RWPE2 (cell line): ENCODE data around the gene S100A9.

Experiments
- ATAC-seq: fragments of 200-7000 bp; cut with Tn5 transposase; 3 replicates; pipeline ENCODE4 v1.9.1; 2021; ENCODE audit warnings: low read depth
- DNase-seq: peaks from one replicate; pipeline ENCODE4 v3.0.0-alpha.2; 2020; ENCODE audit warnings: low spot score
- H3K27ac ChIP-seq: fragments of 450-650 bp; 2 replicates; pipeline ENCODE4 v1.5.1; 2017; ENCODE audit warnings: mild to moderate bottlenecking; ENCODE audit not compliant: poor library complexity, severe bottlenecking
- H3K27me3 ChIP-seq: fragments of 250-450 bp; sonication (Bioruptor Pico); 2 replicates; pipeline ENCODE4 v1.5.1; 2021; ENCODE audit warnings: mild to moderate bottlenecking, moderate library complexity; ENCODE audit not compliant: insufficient read depth, poor library complexity, severe bottlenecking
- H3K36me3 ChIP-seq: fragments of 250-450 bp; sonication (Bioruptor Pico); 2 replicates; pipeline ENCODE4 v1.5.1; 2020; ENCODE audit warnings: low read depth, mild to moderate bottlenecking, moderate library complexity
- H3K4me1 ChIP-seq: fragments of 250-450 bp; sonication (Bioruptor Pico); 2 replicates; pipeline ENCODE4 v1.5.1; 2021; ENCODE audit warnings: mild to moderate bottlenecking, moderate library complexity; ENCODE audit not compliant: insufficient read depth, poor library complexity, severe bottlenecking
- H3K4me3 ChIP-seq: fragments of 250-450 bp; sonication (Bioruptor Pico); 2 replicates; pipeline ENCODE4 v1.5.1; 2021; ENCODE audit warnings: mild to moderate bottlenecking, moderate library complexity; ENCODE audit not compliant: severe bottlenecking
- H3K9me3 ChIP-seq: fragments of 250-450 bp; sonication (Bioruptor Pico); 2 replicates; pipeline ENCODE4 v1.5.1; 2021; ENCODE audit warnings: mild to moderate bottlenecking, moderate library complexity; ENCODE audit not compliant: severe bottlenecking
- TF ChIP-seq, protein P1 (sequence below): fragments of 450-650 bp; IDR thresholded peaks from one replicate; pipeline ENCODE4 v1.5.1; 2017; ENCODE audit warnings: mild to moderate bottlenecking, moderate library complexity; ENCODE audit not compliant: poor library complexity, severe bottlenecking

S100A9 gene

DNA sequence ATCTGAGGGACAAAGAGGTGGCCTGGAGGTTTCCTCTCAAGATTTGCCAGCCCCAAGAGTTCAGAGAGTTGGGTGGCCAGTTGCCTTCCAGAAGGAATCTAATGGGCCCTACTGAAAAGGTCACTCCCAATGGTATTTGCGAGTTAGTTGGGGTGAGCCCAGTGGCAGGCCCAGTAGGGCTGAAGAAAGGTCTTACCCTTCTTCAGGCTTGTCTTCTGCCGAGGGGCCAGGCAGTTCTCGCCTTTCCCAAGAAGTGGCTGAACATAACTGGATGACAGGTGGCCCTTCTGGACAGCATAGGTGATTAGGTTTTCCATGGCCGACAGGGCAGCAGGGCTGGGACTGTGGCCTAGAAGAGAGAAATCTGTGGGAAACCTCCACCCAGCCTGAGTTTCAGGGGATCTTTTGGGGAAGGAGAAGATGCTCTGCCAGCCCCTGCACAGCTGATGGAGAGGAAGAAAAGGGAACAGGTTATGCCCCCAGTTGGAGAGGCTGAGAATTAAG lies 16.2 kb upstream of the S100A9 start:
- no peak overlapping the region for H3K4me3 ChIP-seq
- H3K27ac ChIP-seq: no peak overlapping the region
- ATAC-seq: no peak
- H3K9me3 ChIP-seq: no peaks in the 10 kb centered on the region
- TF ChIP-seq, protein P1, sequence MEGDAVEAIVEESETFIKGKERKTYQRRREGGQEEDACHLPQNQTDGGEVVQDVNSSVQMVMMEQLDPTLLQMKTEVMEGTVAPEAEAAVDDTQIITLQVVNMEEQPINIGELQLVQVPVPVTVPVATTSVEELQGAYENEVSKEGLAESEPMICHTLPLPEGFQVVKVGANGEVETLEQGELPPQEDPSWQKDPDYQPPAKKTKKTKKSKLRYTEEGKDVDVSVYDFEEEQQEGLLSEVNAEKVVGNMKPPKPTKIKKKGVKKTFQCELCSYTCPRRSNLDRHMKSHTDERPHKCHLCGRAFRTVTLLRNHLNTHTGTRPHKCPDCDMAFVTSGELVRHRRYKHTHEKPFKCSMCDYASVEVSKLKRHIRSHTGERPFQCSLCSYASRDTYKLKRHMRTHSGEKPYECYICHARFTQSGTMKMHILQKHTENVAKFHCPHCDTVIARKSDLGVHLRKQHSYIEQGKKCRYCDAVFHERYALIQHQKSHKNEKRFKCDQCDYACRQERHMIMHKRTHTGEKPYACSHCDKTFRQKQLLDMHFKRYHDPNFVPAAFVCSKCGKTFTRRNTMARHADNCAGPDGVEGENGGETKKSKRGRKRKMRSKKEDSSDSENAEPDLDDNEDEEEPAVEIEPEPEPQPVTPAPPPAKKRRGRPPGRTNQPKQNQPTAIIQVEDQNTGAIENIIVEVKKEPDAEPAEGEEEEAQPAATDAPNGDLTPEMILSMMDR: no peak
- H3K4me1 ChIP-seq: no peaks in the 10 kb centered on the region
- no peak for DNase-seq
- H3K36me3 ChIP-seq: no peaks in the 10 kb centered on the region
- H3K27me3 ChIP-seq: no peaks in the 10 kb centered on the region

- DNase-seq: no peak
- Histone ChIP-seq H3K27me3 (no peaks in the 10 kb centered on the region), H3K4me1 (no peaks in the 10 kb centered on the region), H3K36me3 (no peaks in the 10 kb centered on the region), H3K4me3 (no peak overlapping the region), H3K27ac (no peak overlapping the region), H3K9me3 (no peaks in the 10 kb centered on the region)
- TF ChIP-seq, protein P1: no peak
- ATAC-seq: no peak
These were observed 15.5 kb upstream of the S100A9 start for GRCh38 chr1:153342178-153342577.

GRCh38 chr1:153343040-153343681 lies 14.5 kb upstream of the S100A9 start:
- H3K4me3 ChIP-seq: no peak overlapping the region
- DNase-seq (no peak), ATAC-seq (no peak)
- TF ChIP-seq, protein P1: no peak
- no peaks in the 10 kb centered on the region for H3K36me3 ChIP-seq
- no peaks in the 10 kb centered on the region for H3K27me3 ChIP-seq
- H3K9me3 ChIP-seq: no peaks in the 10 kb centered on the region
- H3K27ac ChIP-seq: no peak overlapping the region
- H3K4me1 ChIP-seq: no peaks in the 10 kb centered on the region

GRCh38 chr1:153343811-153344717 lies 13.6 kb upstream of the S100A9 start:
- H3K27ac ChIP-seq: no peak overlapping the region
- ATAC-seq: no peak; the same call in 2 of the 3 replicates
- peaks cover 2% of the 10 kb centered on the region for H3K4me1 ChIP-seq
- DNase-seq: no peak
- no peaks in the 10 kb centered on the region for H3K9me3 ChIP-seq
- H3K36me3 ChIP-seq: no peaks in the 10 kb centered on the region
- H3K4me3 ChIP-seq: no peak overlapping the region
- H3K27me3 ChIP-seq: no peaks in the 10 kb centered on the region
- TF ChIP-seq, protein P1: no peak
